GM12878 (cell line): ENCODE results near the gene KIFC1. TPM values are rescaled to one million over a fixed set of nuclear protein-coding genes. Genes with fewer than 3 reads are reported as not detected.

Experiments used
- ATAC-seq: fragments of 200-7000 bp; cut with Tn5 transposase; 3 replicates; pipeline ENCODE4 v1.9.1; 2020; ENCODE audit warnings: mild to moderate bottlenecking, moderate library complexity
- BruUV-seq: library from RNA; stranded (reverse); fragments of 400-500 nt; replicated peaks from 2 replicates; lab custom pipeline; 2021; lab: Mats Ljungman, UMichigan
- CTCF ChIA-PET: fragments of 300-600 bp; sonication (Branson Sonifier 250); formaldehyde crosslinking; extraction: SDS; loops from one replicate; lab custom pipeline; 2021; ENCODE audit warnings: inconsistent platforms; lab: Yijun Ruan, JAX
- POLR2A ChIA-PET: fragments of 350-600 bp; formaldehyde crosslinking; extraction: SDS; loops from one replicate; lab custom pipeline; 2021; ENCODE audit warnings: inconsistent platforms; lab: Charles Lee
- RAD21 ChIA-PET: fragments of 300-600 bp; sonication (Branson Sonifier 250); formaldehyde crosslinking; loops from one replicate; lab custom pipeline; 2023; ENCODE audit warnings: antibody characterized with exemption; ENCODE audit not compliant: unreplicated experiment; lab: Charles Lee
- SMC1A ChIA-PET: fragments of 300-600 bp; sonication (Branson Sonifier 250); formaldehyde crosslinking; loops from one replicate; lab custom pipeline; 2023; ENCODE audit not compliant: unreplicated experiment, uncharacterized antibody; lab: Charles Lee
- DNase-seq: peaks from one replicate; pipeline ENCODE4 v3.0.0-alpha.2; 2011; ENCODE audit warnings: low read depth, low spot score
- FAIRE-seq: peaks from 3 replicates; lab custom pipeline; 2011; peaks lifted over from hg19 to GRCh38; lab: Jason Lieb, UNC
- H2AFZ ChIP-seq: 2 replicates; pipeline ENCODE4 v1.6.0; 2011; ENCODE audit warnings: low read depth, low read length, control low read depth; ENCODE audit not compliant: control insufficient read depth
- H3K27ac ChIP-seq: 2 replicates; pipeline ENCODE4 v1.5.1; 2011; ENCODE audit warnings: control low read depth; ENCODE audit not compliant: control insufficient read depth, insufficient read depth
- H3K27me3 ChIP-seq, 2 experiments: replicated peaks in 1 of 2; 2 replicates each; pipeline versions ENCODE4 v1.6.0 to v1.6.1; 2011; ENCODE audit warnings: low read length in 1 of 2; ENCODE audit not compliant: control insufficient read depth in 2 of 2, insufficient read depth in 2 of 2
- H3K36me3 ChIP-seq, 2 experiments: 2 replicates each; pipeline ENCODE4 v1.5.1; 2011; ENCODE audit warnings: low read length in 1 of 2; ENCODE audit not compliant: control insufficient read depth in 2 of 2, insufficient read depth in 2 of 2
- H3K4me1 ChIP-seq: 2 replicates; pipeline ENCODE4 v1.6.1; 2011; ENCODE audit warnings: mild to moderate bottlenecking, low read length, moderate library complexity, mixed read lengths; ENCODE audit not compliant: control insufficient read depth, insufficient read depth
- H3K4me2 ChIP-seq: 2 replicates; pipeline ENCODE4 v1.6.0; 2011; ENCODE audit warnings: control low read depth; ENCODE audit not compliant: control insufficient read depth, insufficient read depth
- H3K4me3 ChIP-seq: fragments of 200-600 bp; sonication (generic); 2 replicates; pipeline ENCODE4 v1.5.1; 2016
- H3K79me2 ChIP-seq: 2 replicates; pipeline ENCODE4 v1.6.0; 2011; ENCODE audit warnings: low read length; ENCODE audit not compliant: control insufficient read depth, insufficient read depth
- H3K9ac ChIP-seq: 2 replicates; pipeline ENCODE4 v1.8.0; 2011; ENCODE audit warnings: low read length, control low read depth, mixed read lengths; ENCODE audit not compliant: control insufficient read depth, insufficient read depth
- H3K9me3 ChIP-seq: replicated peaks from 3 replicates; pipeline ENCODE4 v1.5.1; 2011; ENCODE audit warnings: mild to moderate bottlenecking, low read length; ENCODE audit not compliant: control insufficient read depth, insufficient read depth
- H4K20me1 ChIP-seq: 2 replicates; pipeline ENCODE4 v1.6.0; 2011; ENCODE audit not compliant: control insufficient read depth, insufficient read depth
- BRCA1 ChIP-seq: IDR thresholded peaks from 2 replicates; pipeline ENCODE4 v1.6.1; 2011; ENCODE audit warnings: low read depth, low read length, improper control_type of control experiment
- MTA3 ChIP-seq: IDR thresholded peaks from 2 replicates; pipeline ENCODE4 v1.6.1; 2012; ENCODE audit warnings: low read length, inconsistent platforms, borderline replicate concordance
- NFXL1 ChIP-seq: fragments of 450-650 bp; IDR thresholded peaks from 2 replicates; pipeline ENCODE4 v1.6.1; 2017; ENCODE audit warnings: antibody characterized with exemption, mild to moderate bottlenecking, borderline replicate concordance
- RBBP5 ChIP-seq: fragments of 200-600 bp; sonication (generic); conservative IDR thresholded peaks from 2 replicates; pipeline ENCODE4 v1.6.1; 2016
- RCOR1 ChIP-seq: conservative IDR thresholded peaks from 2 replicates; pipeline ENCODE4 v1.6.1; 2012; ENCODE audit warnings: low read depth, low read length, improper control_type of control experiment
- SMAD1 ChIP-seq: fragments of 450-650 bp; IDR thresholded peaks from 2 replicates; pipeline ENCODE4 v1.6.1; 2018; ENCODE audit warnings: mild to moderate bottlenecking, low read depth; ENCODE audit not compliant: partially characterized antibody
- WGBS: methylation state at CpG from one replicate; pipeline ENCODE4 v1.1.6; 2016; ENCODE audit warnings: low lambda C conversion rate; ENCODE audit not compliant: insufficient replicate concordance, insufficient coverage; ENCODE audit errors: missing lambda C conversion rate; 5-methylcytosine and 5-hydroxymethylcytosine counted together
- in situ Hi-C: fragments of 300-500 bp; cut with MboI; formaldehyde crosslinking; loops from 9 replicates; pipeline ENCODE4 v1.14.3; 2018; ENCODE audit warnings: mixed read lengths
- intact Hi-C: fragments of 100-400 bp; cut with micrococcal nuclease; formaldehyde crosslinking; loops from one replicate; pipeline ENCODE4 v1.14.2; 2022; ENCODE audit not compliant: unreplicated experiment
- polyA plus RNA-seq, 11 experiments: library from polyadenylated mRNA; depleted of rRNA in 4 of 11; unstranded in 6 of 11; stranded (reverse) in 5 of 11; fragments of >200 nt; fragmentation: Nextera tagmentation in 4 of 11; fragmentation: Illumina TruSeq in 1 of 11; extraction: Ambion mirVana in 4 of 11; extraction: Trizol in 1 of 11; gene quantifications; 1 replicate in 1 of 11; 2 replicates in 10 of 11; pipeline versions ENCODE4 v1.2.1 to v1.2.3, GENCODE V29; 2011 to 2016; ENCODE audit warnings: inconsistent platforms in 2 of 11, missing spikeins in 2 of 11, low read depth in 1 of 11
- total RNA-seq, 4 experiments: library from RNA; depleted of rRNA in 3 of 4; stranded (reverse); fragments of >200 nt in 3 of 4; fragmentation: Illumina TruSeq in 1 of 4; extraction: Trizol in 1 of 4; gene quantifications; 2 replicates each; pipeline versions ENCODE4 v1.2.1 to v1.2.3, GENCODE V29; 2013 to 2021
- TF ChIP-seq, protein P1 (sequence below): fragments of 450-650 bp; formaldehyde crosslinking; IDR thresholded peaks from 2 replicates; pipeline ENCODE4 v1.5.0; 2022; ENCODE audit warnings: mild to moderate bottlenecking, missing genetic modification characterization
- TF ChIP-seq, protein P2 (sequence below): fragments of 450-650 bp; IDR thresholded peaks from 2 replicates; pipeline ENCODE4 v1.6.1; 2014; ENCODE audit warnings: mild to moderate bottlenecking
- TF ChIP-seq, protein P3 (sequence below): fragments of 450-650 bp; formaldehyde crosslinking; IDR thresholded peaks from 2 replicates; pipeline ENCODE4 v1.4.0; 2022; ENCODE audit warnings: mild to moderate bottlenecking, moderate library complexity

Gene KIFC1
- total and polyA plus RNA-seq, 10 of the 15 experiments (the other 5 are each of a cell fraction or from before 2014, with no cell fraction given), result 1.8 to 87.4 (median 54.4) TPM

DNA sequence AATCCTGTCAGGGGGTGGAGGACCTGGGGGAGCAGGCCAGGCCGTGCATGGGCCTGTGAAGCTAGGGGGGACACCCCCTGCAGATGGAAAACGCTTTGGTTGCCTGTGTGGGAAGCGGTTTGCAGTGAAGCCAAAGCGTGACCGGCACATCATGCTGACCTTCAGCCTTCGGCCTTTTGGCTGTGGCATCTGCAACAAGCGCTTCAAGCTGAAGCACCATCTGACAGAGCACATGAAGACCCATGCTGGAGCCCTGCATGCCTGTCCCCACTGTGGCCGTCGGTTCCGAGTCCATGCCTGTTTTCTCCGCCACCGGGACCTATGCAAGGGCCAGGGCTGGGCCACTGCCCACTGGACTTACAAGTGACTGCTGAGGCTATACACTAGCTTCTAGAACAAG, 64.5 kb downstream of the KIFC1 start:
- ChIA-PET SMC1A (interaction anchor here (1.5 kb wide), 1 partner anchor 26 kb away, joined by 4 read pairs; no protein-coding TSS in a partner anchor), POLR2A (no interaction called here), CTCF (interaction anchor here (1.1 kb wide), 1 partner anchor 65 kb away, joined by 3 read pairs; no protein-coding TSS in a partner anchor), RAD21 (interaction anchor here (0.8 kb wide), 1 partner anchor 38 kb away, joined by 3 read pairs; the partner anchor contains the start of gene CUTA)
- in situ Hi-C loops, result no loop called here
- no TSS peak for BruUV-seq
- FAIRE-seq, result no peak
- no peaks in the 10 kb centered on the region for H3K27me3 ChIP-seq
- no peak for ATAC-seq
- H3K4me2 ChIP-seq, result no peak overlapping the region
- H3K27ac ChIP-seq, result no peak overlapping the region
- no peaks in the 10 kb centered on the region; a peak in 1 of 4 replicates for H3K36me3 ChIP-seq
- intact Hi-C loops, result no loop called here
- H3K9me3 ChIP-seq, result no peaks in the 10 kb centered on the region
- peaks cover 17% of the 10 kb centered on the region for H3K79me2 ChIP-seq
- 98% methylated on average over 12 of the region's 12 CpGs for WGBS
- H3K4me3 ChIP-seq, result no peak overlapping the region
- H4K20me1 ChIP-seq, result no peaks in the 10 kb centered on the region
- DNase-seq, result no peak
- no peak overlapping the region for H3K9ac ChIP-seq
- no peak overlapping the region for H2AFZ ChIP-seq
- TF ChIP-seq RBBP5, result no peak
- TF ChIP-seq, protein P1, sequence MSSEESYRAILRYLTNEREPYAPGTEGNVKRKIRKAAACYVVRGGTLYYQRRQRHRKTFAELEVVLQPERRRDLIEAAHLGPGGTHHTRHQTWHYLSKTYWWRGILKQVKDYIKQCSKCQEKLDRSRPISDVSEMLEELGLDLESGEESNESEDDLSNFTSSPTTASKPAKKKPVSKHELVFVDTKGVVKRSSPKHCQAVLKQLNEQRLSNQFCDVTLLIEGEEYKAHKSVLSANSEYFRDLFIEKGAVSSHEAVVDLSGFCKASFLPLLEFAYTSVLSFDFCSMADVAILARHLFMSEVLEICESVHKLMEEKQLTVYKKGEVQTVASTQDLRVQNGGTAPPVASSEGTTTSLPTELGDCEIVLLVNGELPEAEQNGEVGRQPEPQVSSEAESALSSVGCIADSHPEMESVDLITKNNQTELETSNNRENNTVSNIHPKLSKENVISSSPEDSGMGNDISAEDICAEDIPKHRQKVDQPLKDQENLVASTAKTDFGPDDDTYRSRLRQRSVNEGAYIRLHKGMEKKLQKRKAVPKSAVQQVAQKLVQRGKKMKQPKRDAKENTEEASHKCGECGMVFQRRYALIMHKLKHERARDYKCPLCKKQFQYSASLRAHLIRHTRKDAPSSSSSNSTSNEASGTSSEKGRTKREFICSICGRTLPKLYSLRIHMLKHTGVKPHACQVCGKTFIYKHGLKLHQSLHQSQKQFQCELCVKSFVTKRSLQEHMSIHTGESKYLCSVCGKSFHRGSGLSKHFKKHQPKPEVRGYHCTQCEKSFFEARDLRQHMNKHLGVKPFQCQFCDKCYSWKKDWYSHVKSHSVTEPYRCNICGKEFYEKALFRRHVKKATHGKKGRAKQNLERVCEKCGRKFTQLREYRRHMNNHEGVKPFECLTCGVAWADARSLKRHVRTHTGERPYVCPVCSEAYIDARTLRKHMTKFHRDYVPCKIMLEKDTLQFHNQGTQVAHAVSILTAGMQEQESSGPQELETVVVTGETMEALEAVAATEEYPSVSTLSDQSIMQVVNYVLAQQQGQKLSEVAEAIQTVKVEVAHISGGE (CRISPR knock-in tag), result no peak
- TF ChIP-seq, protein P2, sequence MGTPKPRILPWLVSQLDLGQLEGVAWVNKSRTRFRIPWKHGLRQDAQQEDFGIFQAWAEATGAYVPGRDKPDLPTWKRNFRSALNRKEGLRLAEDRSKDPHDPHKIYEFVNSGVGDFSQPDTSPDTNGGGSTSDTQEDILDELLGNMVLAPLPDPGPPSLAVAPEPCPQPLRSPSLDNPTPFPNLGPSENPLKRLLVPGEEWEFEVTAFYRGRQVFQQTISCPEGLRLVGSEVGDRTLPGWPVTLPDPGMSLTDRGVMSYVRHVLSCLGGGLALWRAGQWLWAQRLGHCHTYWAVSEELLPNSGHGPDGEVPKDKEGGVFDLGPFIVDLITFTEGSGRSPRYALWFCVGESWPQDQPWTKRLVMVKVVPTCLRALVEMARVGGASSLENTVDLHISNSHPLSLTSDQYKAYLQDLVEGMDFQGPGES, result no peak
- TF ChIP-seq, protein P3, sequence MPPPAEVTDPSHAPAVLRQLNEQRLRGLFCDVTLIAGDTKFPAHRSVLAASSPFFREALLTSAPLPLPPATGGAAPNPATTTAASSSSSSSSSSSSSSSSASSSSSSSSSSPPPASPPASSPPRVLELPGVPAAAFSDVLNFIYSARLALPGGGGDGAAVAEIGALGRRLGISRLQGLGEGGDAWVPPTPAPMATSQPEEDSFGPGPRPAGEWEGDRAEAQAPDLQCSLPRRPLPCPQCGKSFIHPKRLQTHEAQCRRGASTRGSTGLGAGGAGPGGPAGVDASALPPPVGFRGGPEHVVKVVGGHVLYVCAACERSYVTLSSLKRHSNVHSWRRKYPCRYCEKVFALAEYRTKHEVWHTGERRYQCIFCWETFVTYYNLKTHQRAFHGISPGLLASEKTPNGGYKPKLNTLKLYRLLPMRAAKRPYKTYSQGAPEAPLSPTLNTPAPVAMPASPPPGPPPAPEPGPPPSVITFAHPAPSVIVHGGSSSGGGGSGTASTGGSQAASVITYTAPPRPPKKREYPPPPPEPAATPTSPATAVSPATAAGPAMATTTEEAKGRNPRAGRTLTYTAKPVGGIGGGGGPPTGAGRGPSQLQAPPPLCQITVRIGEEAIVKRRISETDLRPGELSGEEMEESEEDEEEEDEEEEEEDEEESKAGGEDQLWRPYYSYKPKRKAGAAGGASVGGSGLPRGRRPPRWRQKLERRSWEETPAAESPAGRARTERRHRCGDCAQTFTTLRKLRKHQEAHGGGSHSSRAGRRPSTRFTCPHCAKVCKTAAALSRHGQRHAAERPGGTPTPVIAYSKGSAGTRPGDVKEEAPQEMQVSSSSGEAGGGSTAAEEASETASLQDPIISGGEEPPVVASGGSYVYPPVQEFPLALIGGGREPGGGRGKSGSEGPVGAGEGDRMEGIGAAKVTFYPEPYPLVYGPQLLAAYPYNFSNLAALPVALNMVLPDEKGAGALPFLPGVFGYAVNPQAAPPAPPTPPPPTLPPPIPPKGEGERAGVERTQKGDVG (CRISPR knock-in tag), result no peak
- TF ChIP-seq SMAD1, result no peak
- no peak for TF ChIP-seq RCOR1
- TF ChIP-seq MTA3, result no peak
- TF ChIP-seq NFXL1, result no peak
- TF ChIP-seq BRCA1, result no peak
- H3K4me1 ChIP-seq, result peaks cover 3% of the 10 kb centered on the region; the same call in 1 of the 2 replicates
